Adipose tissue (tissue), 3 donors: ENCODE data around the gene ADTRP. TPM values are rescaled to one million over a fixed set of nuclear protein-coding genes. Genes with fewer than 3 reads are reported as not detected.
"Not testable (repeated sequence)": the region's sequence is repeated elsewhere in the genome, so short reads cannot be mapped to it uniquely, and the experiment has no call there.

Experiments used
- H3K27ac ChIP-seq: one replicate; pipeline ENCODE4 v1.5.1; 2013; ENCODE audit warnings: low read depth, low read length
- WGBS, 3 donors: extraction: QIAGEN DNeasy Blood & Tissue Kit; methylation state at CpG; one replicate each; pipeline ENCODE4 v1.1.7; 2013; 5-methylcytosine and 5-hydroxymethylcytosine counted together
- polyA plus RNA-seq, 3 donors: library from polyadenylated mRNA; stranded (reverse); fragments of 200-250 nt; gene quantifications; one replicate each; pipeline ENCODE4 v1.2.3, GENCODE V29; 2013
- donor health status: healthy with polysubstance abuse.
- donor health status: Bipolar disorder and iron deficiency.
- donor health status: healthy.

ADTRP gene
- polyA plus RNA-seq, 3 donors, result 0.18 to 2.3 (median 1.1) TPM

DNA sequence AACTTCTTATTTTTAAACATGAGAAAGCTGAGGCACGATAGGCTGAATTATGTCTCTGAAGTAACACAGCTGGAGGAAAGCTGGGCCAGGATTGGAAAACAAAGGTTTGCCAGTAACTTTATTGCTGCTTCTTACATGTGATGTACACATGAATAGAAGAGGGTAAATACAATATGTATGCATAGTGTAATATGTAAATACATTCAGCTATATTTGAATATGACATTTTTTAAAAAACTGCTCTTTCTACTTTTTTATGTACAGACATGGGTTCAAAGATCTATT, 90.2 kb downstream of the ADTRP start:
- no peak overlapping the region for H3K27ac ChIP-seq
- WGBS, 3 donors, result 62 to 82% (median 75%) methylated on average over 1 of the region's 1 CpG

DNA sequence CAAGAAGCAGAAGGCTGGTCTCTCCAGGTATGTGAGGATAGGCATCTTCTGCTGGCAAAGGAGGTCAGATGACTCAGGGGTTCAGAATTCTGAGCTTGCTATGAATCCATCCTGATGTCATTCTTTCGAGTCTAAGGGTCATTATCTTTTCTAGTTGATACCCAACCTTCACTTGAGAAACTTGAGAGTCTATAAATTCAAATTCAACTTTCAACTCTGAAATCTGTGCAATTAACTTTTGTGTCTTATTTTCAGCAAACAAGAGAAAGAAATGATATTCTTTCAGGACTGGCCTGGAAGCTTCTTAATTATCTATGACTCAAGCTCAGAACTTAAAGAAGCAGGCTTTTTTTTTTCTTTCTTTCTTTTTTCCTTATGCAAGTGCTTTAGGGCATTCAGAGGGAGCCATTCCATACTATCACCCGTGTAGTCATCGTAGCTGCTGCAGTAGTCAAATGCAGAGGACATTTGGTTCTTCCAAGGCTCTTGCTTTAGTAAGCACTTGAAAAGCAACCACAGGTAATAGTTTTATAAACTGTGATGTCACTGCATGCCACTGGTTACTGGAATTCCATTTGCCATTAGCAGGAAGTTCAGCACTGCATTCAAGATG, 93.0 kb downstream of the ADTRP start:
- WGBS, 3 donors, result 81 to 84% (median 82%) methylated on average over 3 of the region's 3 CpGs
- H3K27ac ChIP-seq, result no peak overlapping the region

DNA sequence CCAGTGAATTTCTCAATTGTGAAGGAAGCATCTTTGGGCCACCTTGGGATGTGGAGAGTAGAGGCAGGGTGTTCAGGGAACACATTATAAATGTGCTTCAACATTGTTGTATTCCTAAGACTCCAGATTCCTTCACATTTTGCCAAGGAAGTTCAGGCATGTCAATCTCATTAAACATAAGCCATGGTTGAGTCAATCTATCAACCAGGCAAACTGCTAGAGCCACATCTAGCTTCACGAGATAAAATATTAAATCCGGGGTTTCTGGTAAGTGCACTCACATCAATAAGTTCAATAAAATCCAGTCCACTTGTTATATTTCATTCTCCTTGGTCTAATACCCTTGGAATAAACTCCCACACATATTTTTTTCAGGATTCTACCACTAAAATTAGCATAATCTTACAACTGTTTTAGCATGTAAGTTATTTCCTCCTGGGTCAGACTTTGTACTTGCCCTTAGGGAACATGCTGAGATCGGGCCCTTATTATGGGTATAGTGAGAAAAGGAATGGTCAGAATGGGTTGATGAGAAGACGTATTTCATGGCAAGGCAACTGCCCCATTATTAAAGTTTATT, 93.6 kb downstream of the ADTRP start:
- no peak overlapping the region for H3K27ac ChIP-seq
- WGBS, 3 donors, result 85 to 86% (median 85%) methylated on average over 4 of the region's 4 CpGs

DNA sequence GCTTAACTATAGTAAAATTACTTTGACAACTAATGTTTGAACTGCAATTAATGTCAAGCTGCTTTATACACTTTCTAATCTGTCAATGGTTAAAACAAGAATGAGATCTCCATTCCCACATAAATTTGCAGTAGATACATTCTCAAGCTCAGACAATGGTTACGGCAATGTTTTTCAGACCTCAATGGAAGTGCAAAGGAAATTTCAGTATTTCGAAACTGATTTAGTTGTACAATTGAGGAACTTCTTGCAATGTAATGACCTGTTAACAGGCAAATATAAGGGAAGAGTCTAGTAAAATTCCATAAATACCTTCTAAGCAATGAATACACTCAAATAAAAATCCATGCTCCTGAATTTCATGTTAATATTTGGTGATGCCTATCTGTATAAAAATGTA, 94.7 kb downstream of the ADTRP start:
- WGBS, 3 donors, result 64 to 93% (median 89%) methylated on average over 2 of the region's 2 CpGs
- H3K27ac ChIP-seq, result no peak overlapping the region

DNA sequence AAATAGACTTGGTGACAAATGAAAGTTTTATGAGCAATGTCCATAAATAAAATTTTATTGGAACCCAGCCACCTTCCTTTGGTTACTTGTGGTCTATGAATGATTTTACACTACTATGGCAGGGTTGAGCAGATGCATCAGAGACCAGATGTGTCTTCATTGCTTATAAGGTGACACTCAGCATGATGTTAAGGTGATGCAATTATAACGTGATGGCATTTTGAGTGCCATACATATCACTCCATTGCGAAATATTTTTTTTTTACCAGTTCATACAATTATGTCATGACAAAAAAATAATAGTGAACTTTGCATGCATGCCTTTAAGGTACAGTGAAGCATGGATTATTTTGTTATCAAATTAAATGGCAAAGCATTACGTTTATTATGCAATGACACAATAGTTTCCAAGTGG, 96.0 kb downstream of the ADTRP start:
- WGBS, 3 donors, result 74 to 79% (median 77%) methylated on average over 3 of the region's 3 CpGs
- no peak overlapping the region for H3K27ac ChIP-seq

DNA sequence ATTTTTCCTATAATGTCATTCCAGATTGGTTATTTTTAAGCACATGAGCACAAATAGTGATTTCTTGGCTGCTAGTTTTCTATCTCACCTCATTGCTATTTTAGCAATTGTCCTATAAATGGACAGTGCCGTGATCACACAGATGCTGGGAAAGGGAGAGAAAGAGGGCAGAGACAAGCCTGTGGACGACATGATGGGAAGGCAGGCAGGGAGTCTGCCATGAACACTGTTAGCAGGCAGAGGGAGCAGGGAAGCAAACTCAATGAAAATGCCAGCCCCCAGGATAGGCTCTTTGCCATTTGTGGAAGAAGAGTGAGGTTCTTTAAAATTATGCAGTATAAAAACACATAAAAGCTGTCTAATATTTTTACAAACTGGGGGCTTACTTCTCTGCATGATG, 96.8 kb downstream of the ADTRP start:
- 63 to 73% (median 64%) methylated on average over 2 of the region's 2 CpGs for WGBS, 3 donors
- H3K27ac ChIP-seq, result no peak overlapping the region

DNA sequence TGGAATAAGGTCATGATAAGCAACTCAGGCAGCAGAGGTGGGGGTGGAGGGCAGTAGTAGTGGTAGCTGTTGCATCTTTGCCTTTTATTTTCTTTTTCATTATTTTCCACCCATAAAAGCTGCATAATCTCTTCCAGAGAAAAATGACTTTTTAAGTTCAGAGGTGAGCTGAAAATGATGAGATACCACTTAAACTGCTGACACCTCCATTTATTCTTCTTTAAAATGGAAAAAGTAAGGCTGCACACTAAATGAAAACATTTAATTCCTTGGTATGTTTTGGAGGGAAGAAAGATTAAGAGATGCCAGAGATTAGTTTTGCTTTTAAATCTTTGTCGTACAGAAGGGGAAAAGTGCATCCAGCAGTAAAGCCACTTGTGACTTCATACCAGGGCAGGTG, 97.2 kb downstream of the ADTRP start:
- WGBS, 3 donors, result 63 to 94% (median 76%) methylated on average over 1 of the region's 1 CpG
- H3K27ac ChIP-seq, result no peak overlapping the region

DNA sequence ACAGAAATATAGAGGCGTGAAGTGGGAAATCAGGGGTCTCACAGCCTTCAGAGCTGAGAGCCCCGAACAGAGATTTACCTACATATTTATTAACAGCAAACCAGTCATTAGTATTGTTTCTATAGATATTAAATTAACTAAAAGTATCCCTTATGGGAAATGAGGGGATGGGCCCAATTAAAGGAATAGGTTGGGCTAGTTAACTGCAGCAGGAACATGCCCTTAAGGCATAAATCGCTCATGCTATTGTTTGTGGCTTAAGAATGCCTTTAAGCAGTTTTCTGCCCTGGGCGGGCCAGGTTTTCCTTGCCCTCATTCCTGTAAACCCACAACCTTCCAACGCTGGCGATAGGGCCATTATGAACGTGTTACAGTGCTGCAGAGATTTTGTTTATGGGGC, 98.1 kb downstream of the ADTRP start:
- WGBS, 3 donors, result 89 to 94% (median 90%) methylated on average over 7 of the region's 7 CpGs

DNA sequence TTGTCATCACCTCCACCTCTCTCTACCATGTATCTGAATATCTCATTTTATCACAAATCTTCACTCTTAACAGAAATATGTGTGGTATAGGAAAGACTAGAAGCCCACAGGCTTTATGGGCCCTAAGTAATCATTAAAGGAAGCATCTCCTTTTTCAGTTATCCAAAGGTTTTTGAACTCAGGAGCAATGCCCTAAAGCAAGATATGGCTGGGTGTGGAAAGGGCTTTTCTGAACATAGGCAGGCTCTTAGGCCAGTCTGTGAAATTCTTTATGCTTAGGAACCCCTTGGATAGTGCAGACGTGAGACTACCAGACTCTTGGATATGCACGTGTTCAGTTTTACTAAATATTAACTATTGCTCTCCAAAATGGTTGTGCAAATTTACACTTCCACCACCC, 99.5 kb downstream of the ADTRP start:
- WGBS, 3 donors, result 79 to 92% (median 86%) methylated on average over 2 of the region's 2 CpGs
- no peak overlapping the region for H3K27ac ChIP-seq

More for the DNA sequence above, 98.1 kb downstream of the ADTRP start:
- H3K27ac ChIP-seq, result not testable (repeated sequence)

DNA sequence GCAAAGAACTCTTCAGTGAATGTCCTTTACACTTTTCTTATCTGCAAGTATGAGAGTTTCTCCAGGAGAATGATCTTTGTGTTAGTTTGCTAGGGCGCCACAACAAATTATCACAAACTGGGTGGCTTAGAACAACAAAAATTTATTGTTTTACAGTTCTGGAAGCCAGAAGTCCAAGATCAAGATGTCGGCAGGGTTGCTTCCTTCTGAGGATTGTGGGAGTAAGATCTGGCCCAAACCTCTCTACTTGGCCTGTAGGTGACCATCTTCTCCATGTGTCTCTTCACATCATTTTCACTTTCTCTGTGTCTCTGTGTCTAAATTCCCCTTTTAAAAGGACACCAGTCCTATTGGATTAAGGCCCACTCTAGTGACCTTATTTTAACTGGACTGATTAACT, 103.0 kb downstream of the ADTRP start:
- WGBS, 3 donors, result 85 to 95% (median 91%) methylated on average over 2 of the region's 2 CpGs

DNA sequence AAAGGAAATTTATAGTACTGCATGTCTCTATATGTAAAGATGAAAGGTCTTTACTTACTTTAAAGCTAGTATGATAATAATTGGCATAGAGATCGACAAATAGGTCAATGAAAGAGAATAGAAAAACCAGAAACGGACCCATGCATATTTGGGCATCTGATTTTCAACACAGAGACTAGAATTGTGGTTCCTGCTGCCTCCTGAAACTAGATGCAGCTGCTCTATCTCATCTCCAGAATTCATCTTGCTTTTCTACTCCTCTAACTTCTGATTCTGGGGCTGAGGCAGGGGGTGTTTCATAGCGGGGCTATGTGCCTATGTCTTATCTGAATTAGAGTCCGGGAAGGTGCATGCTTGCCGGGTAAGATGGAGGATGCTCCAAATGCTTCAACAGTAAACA, 105.9 kb downstream of the ADTRP start:
- WGBS, 3 donors, result 75 to 94% (median 93%) methylated on average over 5 of the region's 5 CpGs
- no peak overlapping the region for H3K27ac ChIP-seq

More for the DNA sequence above, 103.0 kb downstream of the ADTRP start:
- H3K27ac ChIP-seq, result no peak overlapping the region

DNA sequence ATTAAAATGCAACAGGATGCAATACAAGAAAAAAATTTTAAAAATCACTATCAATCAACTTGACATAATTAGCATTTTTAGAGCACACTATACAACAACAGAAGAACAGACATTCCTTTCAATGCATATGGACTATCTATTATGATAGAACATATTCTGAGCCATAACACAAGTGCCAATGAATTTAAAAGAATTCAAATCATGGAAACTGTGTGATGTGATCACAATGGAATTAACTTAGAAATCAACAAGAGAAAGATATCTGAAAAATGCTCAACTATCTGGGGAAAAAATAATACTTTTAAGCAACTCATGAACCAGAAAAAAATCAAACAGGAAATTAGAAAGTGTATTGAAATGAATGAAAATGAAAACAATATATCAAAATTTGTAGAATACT, 106.3 kb downstream of the ADTRP start:
- no peak overlapping the region for H3K27ac ChIP-seq

DNA sequence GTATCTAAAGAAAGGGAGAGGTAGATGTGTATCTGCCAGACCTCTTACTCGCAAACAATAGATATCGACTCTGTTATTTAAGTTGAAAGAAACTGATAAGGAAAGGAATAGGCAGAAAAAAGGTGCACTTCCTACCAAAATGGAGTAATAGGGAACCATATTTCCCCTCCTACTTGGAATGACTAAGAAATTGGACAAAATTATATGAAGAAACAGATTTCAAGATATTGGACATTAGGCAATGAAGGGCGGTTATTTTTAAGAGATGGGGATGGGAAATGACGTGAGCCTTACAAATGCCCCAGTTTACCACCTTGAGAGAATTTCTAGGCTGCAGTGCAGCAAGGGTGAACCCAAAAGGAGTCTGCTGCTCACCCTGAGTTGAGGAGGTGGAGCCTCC, 108.9 kb downstream of the ADTRP start:
- H3K27ac ChIP-seq, result no peak overlapping the region
- WGBS, 3 donors, result 94 to 98% (median 95%) methylated on average over 4 of the region's 4 CpGs

DNA sequence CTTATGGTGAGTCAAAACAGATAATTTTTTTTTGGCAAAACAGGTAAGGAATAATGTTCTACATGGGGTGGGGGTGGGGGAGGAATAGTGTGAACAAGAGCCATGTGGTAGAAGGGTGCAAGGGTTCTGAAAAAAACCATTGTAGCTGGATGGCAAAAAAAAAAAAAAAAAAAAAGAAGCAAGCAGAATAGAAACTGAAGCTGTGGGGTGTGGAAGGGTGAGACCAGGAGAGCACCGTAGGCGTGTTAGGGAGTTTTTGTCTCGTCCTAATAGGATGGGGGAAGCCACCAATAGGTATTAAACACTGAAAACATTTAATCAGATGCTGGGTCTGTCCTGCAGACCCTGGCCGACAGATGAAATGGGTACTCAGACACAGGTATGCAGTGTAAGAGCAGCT, 110.1 kb downstream of the ADTRP start:
- 84 to 87% (median 87%) methylated on average over 4 of the region's 4 CpGs for WGBS, 3 donors
- H3K27ac ChIP-seq, result no peak overlapping the region

DNA sequence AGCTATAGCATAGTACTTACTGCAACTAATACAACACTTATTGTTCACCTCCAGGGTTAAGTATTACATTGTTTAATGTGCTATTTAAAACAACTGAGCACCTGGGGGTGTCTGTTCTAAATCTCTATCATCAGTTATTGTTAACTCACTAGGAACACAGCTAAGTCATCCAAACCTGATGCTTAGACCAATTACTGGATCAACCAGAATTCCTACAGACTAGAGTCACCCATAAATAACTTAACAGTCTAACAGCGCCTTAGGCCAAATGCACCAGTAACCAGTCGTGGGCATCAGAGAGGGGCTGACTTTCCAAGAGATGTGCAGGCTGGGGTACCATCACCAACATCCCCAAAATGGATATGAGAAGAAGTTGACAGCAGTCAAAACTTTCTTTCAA, 110.7 kb downstream of the ADTRP start:
- 83 to 93% (median 88%) methylated on average over 2 of the region's 2 CpGs for WGBS, 3 donors
- no peak overlapping the region for H3K27ac ChIP-seq

DNA sequence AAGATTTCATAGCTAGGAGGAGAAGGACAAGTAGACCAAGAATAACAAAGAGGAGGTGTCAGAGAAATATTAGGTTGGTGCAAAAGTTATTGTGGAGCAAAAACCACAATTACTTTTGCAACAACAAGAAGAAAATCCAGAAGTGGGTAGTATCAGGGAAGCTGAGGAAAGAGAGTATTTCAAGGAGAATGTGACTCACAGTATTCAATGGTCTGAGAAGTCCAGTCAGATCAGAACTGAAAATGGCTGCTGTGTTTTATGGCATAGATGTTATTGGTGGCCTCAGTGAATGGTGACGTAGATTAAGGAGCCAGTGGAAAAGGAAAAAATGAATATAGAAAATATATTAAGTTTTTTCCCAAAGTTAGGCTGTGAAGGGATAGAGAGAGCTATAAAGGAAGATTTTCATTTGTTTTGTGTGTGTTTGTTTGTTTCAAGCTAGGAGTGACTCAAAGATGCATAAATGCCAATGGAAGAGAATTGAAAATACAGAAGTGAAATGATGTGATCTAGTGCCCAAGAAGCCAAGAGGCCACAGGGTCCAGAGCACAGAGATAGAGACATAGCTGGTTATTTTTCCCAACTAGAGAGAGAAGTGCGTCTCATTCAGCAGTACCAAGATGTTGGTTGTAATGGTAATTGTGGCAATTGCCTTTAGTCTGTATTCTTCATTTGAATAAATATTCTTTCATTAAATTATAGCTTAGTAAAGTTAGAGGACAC, 112.8 kb downstream of the ADTRP start:
- no peak overlapping the region for H3K27ac ChIP-seq
- WGBS, 3 donors, result 74 to 95% (median 81%) methylated on average over 2 of the region's 2 CpGs
